HEK293T (cell line): Measurements from ENCODE around the gene PRAF2.

Experiments used
- CTCF ChIA-PET: fragments of 350-600 bp; formaldehyde crosslinking; extraction: SDS; loops from one replicate; lab custom pipeline; 2021; ENCODE audit warnings: antibody characterized with exemption, inconsistent platforms; lab: Yijun Ruan, JAX
- POLR2A ChIA-PET: fragments of 350-600 bp; formaldehyde crosslinking; extraction: SDS; loops from one replicate; lab custom pipeline; 2020; ENCODE audit warnings: antibody characterized with exemption, inconsistent platforms; lab: Yijun Ruan, JAX
- DNase-seq: peaks from one replicate; pipeline ENCODE4 v3.0.0; 2012; ENCODE audit warnings: mixed read lengths; ENCODE audit errors: extremely low spot score
- ARNT ChIP-seq: fragments of 450-650 bp; IDR thresholded peaks from 2 replicates; pipeline ENCODE4 v1.6.1; 2017; ENCODE audit warnings: mild to moderate bottlenecking
- BHLHE40 ChIP-seq: fragments of 450-650 bp; IDR thresholded peaks from 2 replicates; pipeline ENCODE4 v1.6.1; 2016; ENCODE audit warnings: mild to moderate bottlenecking, moderate library complexity, borderline replicate concordance
- CTBP1 ChIP-seq: fragments of 450-650 bp; IDR thresholded peaks from 2 replicates; pipeline ENCODE4 v1.6.1; 2016; ENCODE audit warnings: borderline replicate concordance
- ELF4 ChIP-seq: fragments of 450-650 bp; IDR thresholded peaks from 2 replicates; pipeline ENCODE4 v1.6.1; 2017; ENCODE audit warnings: antibody characterized with exemption
- FOXA1 ChIP-seq: fragments of 450-650 bp; IDR thresholded peaks from 2 replicates; pipeline ENCODE4 v1.6.1; 2016; ENCODE audit warnings: mild to moderate bottlenecking
- FOXK2 ChIP-seq: fragments of 450-650 bp; IDR thresholded peaks from 2 replicates; pipeline ENCODE4 v1.6.1; 2016; ENCODE audit warnings: mild to moderate bottlenecking
- FOXM1 ChIP-seq: fragments of 450-650 bp; IDR thresholded peaks from 2 replicates; pipeline ENCODE4 v1.6.1; 2017; ENCODE audit warnings: mild to moderate bottlenecking, borderline replicate concordance
- HDGF ChIP-seq: fragments of 450-650 bp; IDR thresholded peaks from 2 replicates; pipeline ENCODE4 v1.6.1; 2017; ENCODE audit warnings: antibody characterized with exemption, borderline replicate concordance
- L3MBTL2 ChIP-seq: fragments of 450-650 bp; conservative IDR thresholded peaks from 2 replicates; pipeline ENCODE4 v1.6.1; 2016; ENCODE audit warnings: mild to moderate bottlenecking
- LEF1 ChIP-seq: fragments of 450-650 bp; IDR thresholded peaks from 2 replicates; pipeline ENCODE4 v1.6.1; 2017; ENCODE audit warnings: mild to moderate bottlenecking, borderline replicate concordance
- NFRKB ChIP-seq: fragments of 450-650 bp; IDR thresholded peaks from 2 replicates; pipeline ENCODE4 v1.6.1; 2016; ENCODE audit warnings: mild to moderate bottlenecking, moderate library complexity
- PKNOX1 ChIP-seq: fragments of 450-650 bp; IDR thresholded peaks from 2 replicates; pipeline ENCODE4 v1.6.1; 2016
- SP1 ChIP-seq: fragments of 450-650 bp; IDR thresholded peaks from 2 replicates; pipeline ENCODE4 v1.6.1; 2017
- SUZ12 ChIP-seq: fragments of 450-650 bp; IDR thresholded peaks from 2 replicates; pipeline ENCODE4 v1.6.1; 2016; ENCODE audit warnings: mild to moderate bottlenecking
- TARDBP ChIP-seq: fragments of 450-650 bp; IDR thresholded peaks from 2 replicates; pipeline ENCODE4 v1.6.1; 2016
- ZNF384 ChIP-seq: fragments of 450-650 bp; IDR thresholded peaks from 2 replicates; pipeline ENCODE4 v1.6.1; 2016

The PRAF2 gene

DNA sequence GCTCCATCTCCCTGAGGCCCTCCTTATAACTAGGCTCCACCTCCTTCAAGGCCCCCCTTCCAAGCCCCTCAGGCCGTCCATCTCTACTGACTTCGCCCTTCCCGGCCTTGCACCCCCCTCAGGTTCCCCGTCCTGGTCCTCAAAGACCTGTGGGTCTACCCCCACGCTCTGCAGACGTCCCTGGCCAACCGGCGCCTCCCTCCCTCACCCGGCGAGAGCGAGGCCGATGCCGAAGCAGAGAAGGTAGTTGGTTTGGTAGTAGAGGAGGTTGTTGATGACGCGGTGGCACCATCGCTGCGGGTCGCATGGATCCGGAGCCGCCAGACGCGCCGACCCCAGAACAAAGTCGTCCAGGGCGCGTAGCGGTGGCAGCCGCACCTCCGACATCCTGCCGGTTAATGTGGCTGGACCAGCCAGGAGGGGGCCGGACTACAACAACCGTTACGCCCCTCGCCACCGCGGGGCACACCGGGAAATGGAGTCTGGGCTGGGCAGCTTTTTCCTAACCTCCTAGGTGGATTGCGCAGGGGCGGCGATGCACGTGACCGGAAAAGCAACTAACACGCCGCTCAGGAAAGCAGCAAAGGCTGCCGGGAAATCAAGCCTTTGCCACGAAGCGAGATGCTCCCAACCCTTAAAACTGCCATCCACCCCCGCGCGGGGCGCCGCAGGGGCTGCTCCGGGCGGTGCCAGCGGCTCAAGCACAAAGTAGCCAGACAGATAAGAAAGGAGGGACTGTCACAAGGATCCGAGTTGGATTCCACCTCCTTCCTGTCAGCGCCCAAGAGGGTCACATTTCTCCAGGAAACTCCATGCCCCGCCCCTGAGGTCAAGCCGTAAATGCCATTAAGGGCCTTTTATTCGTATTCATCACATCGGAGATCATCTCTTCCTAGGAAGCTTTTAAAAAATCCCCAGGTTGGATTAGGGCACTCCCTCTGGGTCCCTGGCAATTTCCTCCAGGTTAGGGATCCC is at the start of gene PRAF2:
TSS of gene PRAF2 (minus strand) at position 402 of the 975 bp plus-strand sequence. CDS start at position 387, 15 bp downstream.
- CTCF ChIA-PET, result no interaction called here
- POLR2A ChIA-PET, result interaction anchor here (0.7 to 1.0 kb wide), 2 partner anchors 16 to 46 kb away, joined by 3 read pairs; no protein-coding TSS in a partner anchor
- TF ChIP-seq CTBP1 (no peak), TARDBP (no peak), L3MBTL2 (peak; percentile 98), NFRKB (no peak), ZNF384 (no peak), FOXK2 (no peak), SUZ12 (no peak), FOXA1 (no peak), PKNOX1 (peak; percentile 26; the same call in 1 of the 2 replicates), HDGF (no peak), BHLHE40 (no peak), ELF4 (peak; percentile 76), ARNT (no peak), FOXM1 (no peak), LEF1 (no peak), SP1 (no peak)
- DNase-seq, result peak; percentile 88

GRCh38 chrX:49122499-49122898 is 48.7 kb upstream of the PRAF2 start:
- TF ChIP-seq L3MBTL2 (no peak), FOXK2 (no peak), TARDBP (no peak), ZNF384 (no peak), PKNOX1 (no peak), CTBP1 (no peak), LEF1 (no peak), HDGF (no peak), SUZ12 (no peak), NFRKB (no peak)
- ChIA-PET POLR2A (interaction anchor here (0.6 to 0.9 kb wide), 2 partner anchors 14 to 50 kb away, joined by 3 read pairs; no protein-coding TSS in a partner anchor), CTCF (no interaction called here)

GRCh38 chrX:49120091-49120490 is 46.3 kb upstream of the PRAF2 start:
- POLR2A ChIA-PET, result interaction anchor here (1.4 kb wide), 1 partner anchor 46 kb away, joined by 3 read pairs; the partner anchor contains the start of gene PRAF2
- CTCF ChIA-PET, result no interaction called here
- TF ChIP-seq NFRKB (no peak), ZNF384 (no peak), CTBP1 (no peak), BHLHE40 (no peak), ELF4 (no peak), ARNT (no peak), SP1 (no peak), FOXK2 (no peak), HDGF (no peak), L3MBTL2 (no peak), PKNOX1 (no peak), FOXM1 (no peak), LEF1 (no peak)
- DNase-seq, result no peak

More at GRCh38 chrX:49122499-49122898, 48.7 kb upstream of the PRAF2 start:
- DNase-seq, result no peak

GRCh38 chrX:49117581-49117980 is 43.8 kb upstream of the PRAF2 start:
- no peak for DNase-seq
- TF ChIP-seq HDGF, result no peak
- ChIA-PET CTCF (no interaction called here), POLR2A (no interaction called here)

DNA sequence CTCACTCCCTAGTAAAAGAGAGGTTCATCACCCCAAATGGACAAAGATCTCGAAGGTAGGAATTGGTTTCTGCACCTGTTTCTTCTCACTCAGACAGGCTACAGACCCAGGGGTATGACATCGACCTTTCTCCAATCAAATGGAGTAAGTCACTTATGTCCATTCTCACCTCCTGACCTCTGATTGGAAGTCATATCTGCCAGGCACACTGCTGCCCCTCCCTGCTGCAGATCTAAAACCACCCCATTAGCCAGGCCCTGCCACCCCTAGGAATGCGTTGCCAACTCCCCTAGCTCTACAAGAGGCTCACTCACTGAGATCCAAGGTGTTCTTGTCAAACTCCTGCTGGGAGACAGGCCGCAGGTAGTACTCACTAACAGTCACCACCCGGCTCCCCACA is 42.9 kb upstream of the PRAF2 start:
- no peak for DNase-seq
- TF ChIP-seq PKNOX1 (no peak), SUZ12 (no peak), ARNT (no peak), FOXM1 (no peak), BHLHE40 (no peak), FOXA1 (no peak), HDGF (no peak), NFRKB (no peak), ELF4 (no peak), TARDBP (no peak), ZNF384 (no peak), LEF1 (no peak), CTBP1 (no peak), L3MBTL2 (no peak), FOXK2 (no peak), SP1 (no peak)
- CTCF ChIA-PET, result no interaction called here
- POLR2A ChIA-PET, result no interaction called here
